GM18867 (cell line): ENCODE data around the gene LIPH.

Source experiments
- ATAC-seq: cut with Tn5 transposase; IDR thresholded peaks from one replicate; pipeline ENCODE4 v1.9.1; 2021; ENCODE audit warnings: mild to moderate bottlenecking, moderate library complexity; ENCODE audit not compliant: unreplicated experiment

Gene LIPH

DNA sequence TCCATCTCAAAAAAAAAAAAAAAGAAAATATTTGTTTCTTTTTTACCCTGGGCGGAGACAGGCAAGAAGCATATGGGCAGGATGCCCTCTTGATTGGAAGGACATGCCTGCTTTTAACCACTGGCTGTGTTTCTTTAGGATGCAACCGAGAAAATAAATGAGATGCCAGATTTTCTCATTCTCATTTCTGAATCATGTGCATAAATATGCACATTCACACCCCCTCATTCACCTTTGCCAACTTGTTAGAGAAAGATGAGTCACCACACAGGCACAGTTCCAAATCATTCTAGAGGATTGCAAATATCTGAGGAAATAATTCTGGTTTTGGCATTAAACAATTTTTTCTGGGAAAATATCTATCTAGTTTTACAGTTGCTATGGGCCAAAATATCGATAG, 3.3 kb downstream of the LIPH start:
- no peak for ATAC-seq

GRCh38 chr3:185540695-185541094, 11.7 kb downstream of the LIPH start:
- ATAC-seq: no peak

- ATAC-seq: no peak
Observed at GRCh38 chr3:185539934-185540333, 12.5 kb downstream of the LIPH start.

GRCh38 chr3:185537369-185537970, 14.9 kb downstream of the LIPH start:
- ATAC-seq: peak; percentile 98

DNA sequence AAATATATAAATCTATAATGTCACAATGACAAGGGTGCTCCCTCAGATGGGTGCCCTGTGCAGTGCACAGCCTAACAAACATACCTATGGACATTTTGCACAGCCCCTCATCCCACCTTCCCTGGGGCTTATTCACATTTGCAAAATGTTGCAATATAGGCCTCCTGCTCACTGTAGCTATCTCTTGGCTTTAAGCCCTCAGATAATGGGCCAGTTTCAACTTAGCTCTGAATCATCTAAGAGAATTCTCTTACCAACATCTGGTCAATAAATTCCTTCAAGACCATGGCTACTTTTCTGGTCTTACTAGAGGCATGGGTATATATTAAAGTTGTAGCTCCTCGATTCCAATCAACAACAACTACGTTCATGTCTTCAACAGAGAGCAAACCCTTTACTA, 17.9 kb downstream of the LIPH start:
- no peak for ATAC-seq

- no peak for ATAC-seq
Observed at GRCh38 chr3:185532901-185533300, 19.5 kb downstream of the LIPH start.

- ATAC-seq: no peak
Observed at GRCh38 chr3:185530856-185531255, 21.5 kb downstream of the LIPH start.

DNA sequence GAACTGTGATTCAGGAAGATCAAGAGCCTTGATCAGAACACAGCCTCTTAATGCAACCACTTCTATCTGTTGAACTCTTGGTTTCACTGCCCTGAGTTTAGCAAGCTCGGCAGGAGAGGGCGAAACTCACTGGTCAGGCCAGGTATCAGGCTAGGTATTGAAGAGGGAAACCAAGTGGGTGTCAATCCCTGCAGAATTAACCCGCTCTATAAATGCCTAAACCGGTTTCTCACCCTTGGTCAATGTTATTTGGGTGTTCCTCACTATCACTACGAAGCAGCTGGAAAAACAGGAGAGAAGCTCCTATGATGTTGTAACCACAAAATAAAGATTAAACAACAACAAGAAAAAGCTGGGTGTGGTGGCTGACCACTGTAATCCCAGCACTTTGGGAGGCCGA, 23.9 kb downstream of the LIPH start:
- ATAC-seq: no peak

DNA sequence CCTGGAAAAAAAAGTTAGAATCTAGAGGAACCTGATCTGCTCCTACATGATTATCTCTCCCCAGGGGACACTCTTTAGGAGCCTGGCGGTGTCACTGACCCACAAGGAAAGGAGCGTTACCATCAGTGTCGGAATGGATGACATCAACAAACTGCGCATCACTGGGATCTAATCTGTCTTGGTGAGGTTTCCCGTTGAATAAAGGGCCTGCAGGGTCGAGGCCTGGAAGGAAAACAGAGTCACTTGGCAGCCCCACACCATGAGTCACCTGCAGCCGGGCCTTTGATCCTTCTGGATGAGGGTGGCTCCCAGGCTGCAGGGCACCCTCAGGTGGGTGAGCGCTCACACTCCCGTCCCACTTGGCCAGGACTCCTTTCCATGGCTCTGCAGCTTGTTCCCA, 25.0 kb downstream of the LIPH start:
- no peak for ATAC-seq

- no peak for ATAC-seq
Observed at GRCh38 chr3:185526349-185526951, 25.9 kb downstream of the LIPH start.

DNA sequence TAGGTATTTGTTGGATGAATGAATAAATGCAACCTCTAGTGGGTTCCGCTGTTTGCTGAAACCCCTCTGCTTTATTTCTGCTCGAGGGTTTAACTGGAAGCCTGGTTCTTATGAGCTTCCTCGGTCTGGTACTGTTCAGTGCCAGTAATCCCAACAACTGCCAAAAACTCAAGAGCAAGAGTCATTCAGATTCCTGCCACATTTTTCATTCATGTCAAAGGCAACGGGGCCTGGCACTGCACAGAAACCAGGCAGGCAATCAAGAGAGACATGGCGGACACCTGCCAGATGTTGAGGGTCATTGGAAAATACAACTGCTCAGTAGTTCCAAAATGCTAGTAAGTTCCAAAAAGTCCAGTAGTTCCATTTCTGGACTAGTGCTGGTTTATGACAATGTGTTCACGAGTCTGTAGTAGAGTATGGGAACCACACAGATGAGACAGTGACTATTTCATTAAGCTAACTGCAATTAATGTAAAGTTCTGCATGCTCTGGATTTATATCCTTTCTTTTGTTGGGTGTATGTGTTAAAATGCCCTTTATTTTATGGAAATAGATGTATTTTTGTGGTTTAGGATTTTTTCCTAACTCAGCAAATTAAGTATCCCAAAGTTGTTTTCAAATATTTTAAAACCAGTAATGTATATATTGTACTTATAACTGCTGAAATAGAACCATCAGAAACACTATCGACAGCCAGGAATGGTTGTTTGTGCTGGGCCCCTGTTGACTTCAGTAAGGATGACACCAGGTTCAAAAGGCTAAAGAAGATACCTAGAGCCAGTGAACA, 30.8 kb downstream of the LIPH start:
- no peak for ATAC-seq

- no peak for ATAC-seq
Observed at GRCh38 chr3:185519021-185519420, 33.4 kb downstream of the LIPH start.

- ATAC-seq: no peak
Observed at GRCh38 chr3:185517387-185518130, 34.8 kb downstream of the LIPH start.

DNA sequence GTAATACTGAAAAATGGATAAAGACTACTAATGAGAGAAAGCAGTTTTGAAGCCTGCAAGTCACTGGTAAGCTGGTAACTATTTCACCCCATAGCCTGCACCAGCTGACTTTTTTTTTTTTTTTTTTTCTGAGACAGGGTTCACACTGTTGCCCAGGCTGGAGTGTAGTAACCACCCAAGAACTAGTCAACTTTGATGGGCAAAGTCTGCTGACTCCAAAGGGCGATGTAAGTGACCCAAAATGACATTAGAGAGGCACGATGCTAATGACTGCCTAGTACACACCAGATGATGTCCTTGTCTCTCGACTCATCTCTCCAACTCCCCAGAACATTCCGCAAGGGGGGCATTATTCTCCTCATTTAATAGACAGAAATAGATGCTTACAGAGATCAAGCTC, 40.7 kb downstream of the LIPH start:
- no peak for ATAC-seq

GRCh38 chr3:185508335-185508991, 43.9 kb downstream of the LIPH start:
- no peak for ATAC-seq

- no peak for ATAC-seq
Observed at GRCh38 chr3:185507883-185508282, 44.5 kb downstream of the LIPH start.

DNA sequence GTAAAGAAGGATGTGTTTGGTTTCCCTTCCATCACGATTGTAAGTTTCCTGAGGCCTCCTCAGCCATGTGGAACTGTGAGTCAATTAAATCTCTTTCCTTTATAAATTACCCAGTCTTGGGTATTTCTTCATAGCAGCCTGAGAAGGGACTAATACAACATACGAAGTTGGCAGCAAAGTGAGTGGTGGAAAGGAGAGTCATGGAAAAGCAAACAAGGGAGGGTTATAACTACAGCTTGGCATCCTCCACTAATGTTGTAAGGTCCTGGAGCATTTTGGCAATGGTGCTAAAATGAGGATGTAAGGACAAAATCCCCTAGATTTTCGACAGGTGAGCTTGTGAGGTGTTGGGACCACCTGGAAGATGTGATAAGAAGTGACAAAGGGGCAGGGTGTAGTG, 47.8 kb downstream of the LIPH start:
- no peak for ATAC-seq

DNA sequence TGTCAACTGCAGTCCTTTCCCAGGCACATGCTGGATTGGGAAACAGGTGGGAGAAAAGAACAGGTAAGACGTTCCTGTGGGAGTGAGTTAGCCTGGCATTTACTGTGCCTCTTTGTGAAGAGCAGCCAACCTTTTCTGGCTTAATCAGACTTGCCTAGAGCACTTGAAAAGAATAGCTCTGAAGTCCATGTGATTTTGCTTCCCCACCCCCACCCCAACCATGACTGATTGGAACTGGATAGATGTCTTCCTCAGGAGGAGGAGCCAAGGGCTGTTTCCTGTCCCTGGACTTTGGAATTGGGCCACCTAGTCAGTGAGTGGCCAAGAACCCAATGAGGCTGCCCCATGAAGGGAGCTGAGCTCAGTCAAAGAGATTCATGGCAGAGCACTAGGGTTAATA, 48.9 kb downstream of the LIPH start:
- no peak for ATAC-seq

- no peak for ATAC-seq
Observed at GRCh38 chr3:185502987-185503386, 49.4 kb downstream of the LIPH start.

GRCh38 chr3:185498503-185499396, 53.6 kb downstream of the LIPH start, which contains the start of gene TMEM41A:
Gene TMEM41A (minus strand): TSS chr3:185499035. CDS start chr3:185498961, 74 bp downstream.
- ATAC-seq: peak; percentile 96
